Stimulated activated CD8-positive, alpha-beta memory T cell treated with anti-CD3 and anti-CD28 coated beads, Interleukin-2, amount 100 ng/mL, for 48 hours (primary cell): ENCODE results near the gene ATRNL1.

Experiments
- DNase-seq, 2 donors: peaks; one replicate each; pipeline ENCODE4 v3.0.0-alpha.2; 2020; ENCODE audit warnings: low read depth in 2 of 2

Gene ATRNL1

GRCh38 chr10:115845921-115846320 lies 752.8 kb downstream of the ATRNL1 start:
- DNase-seq = no peak

- no peak for DNase-seq
Observed at GRCh38 chr10:115846528-115846927, 753.4 kb downstream of the ATRNL1 start.

GRCh38 chr10:115849197-115849596 lies 756.0 kb downstream of the ATRNL1 start:
- DNase-seq = no peak

- DNase-seq = no peak
Observed at GRCh38 chr10:115850666-115851065, 757.5 kb downstream of the ATRNL1 start.

- no peak for DNase-seq
Observed at GRCh38 chr10:115851695-115852094, 758.5 kb downstream of the ATRNL1 start.

- no peak for DNase-seq
Observed at GRCh38 chr10:115854740-115855435, 761.7 kb downstream of the ATRNL1 start.

- DNase-seq = no peak
Observed at GRCh38 chr10:115856580-115856979, 763.4 kb downstream of the ATRNL1 start.

- DNase-seq = no peak
Observed at GRCh38 chr10:115857856-115858255, 764.7 kb downstream of the ATRNL1 start.

GRCh38 chr10:115860182-115861107 lies 767.3 kb downstream of the ATRNL1 start:
- no peak for DNase-seq

- no peak for DNase-seq
Observed at GRCh38 chr10:115861455-115861854, 768.3 kb downstream of the ATRNL1 start.

- no peak for DNase-seq
Observed at GRCh38 chr10:115861864-115862263, 768.7 kb downstream of the ATRNL1 start.

GRCh38 chr10:115866174-115866573 lies 773.0 kb downstream of the ATRNL1 start:
- no peak for DNase-seq

- no peak for DNase-seq
Observed at GRCh38 chr10:115866691-115867090, 773.5 kb downstream of the ATRNL1 start.

GRCh38 chr10:115867305-115867704 lies 774.1 kb downstream of the ATRNL1 start:
- DNase-seq = no peak

- no peak for DNase-seq
Observed at GRCh38 chr10:115871855-115872254, 778.7 kb downstream of the ATRNL1 start.

- no peak for DNase-seq
Observed at GRCh38 chr10:115875172-115875571, 782.0 kb downstream of the ATRNL1 start.

- DNase-seq = no peak
Observed at GRCh38 chr10:115879372-115880089, 786.4 kb downstream of the ATRNL1 start.

GRCh38 chr10:115882021-115882420 lies 788.9 kb downstream of the ATRNL1 start:
- DNase-seq = no peak

- no peak for DNase-seq
Observed at GRCh38 chr10:115883372-115883771, 790.2 kb downstream of the ATRNL1 start.

GRCh38 chr10:115884331-115884730 lies 791.2 kb downstream of the ATRNL1 start:
- DNase-seq = no peak

- DNase-seq = no peak
Observed at GRCh38 chr10:115895166-115895565, 802.0 kb downstream of the ATRNL1 start.

GRCh38 chr10:115898242-115898641 lies 805.1 kb downstream of the ATRNL1 start:
- DNase-seq = no peak
